ENCODE results near the gene ERICH4. TPM values are rescaled to one million over a fixed set of nuclear protein-coding genes. Genes with fewer than 3 reads are reported as not detected.
A peak's percentile ranks its signal among the peaks of the same experiment; 100 is the strongest.

ERICH4 gene
- total RNA-seq, 2 donors from 2014 or later, result not detected

DNA sequence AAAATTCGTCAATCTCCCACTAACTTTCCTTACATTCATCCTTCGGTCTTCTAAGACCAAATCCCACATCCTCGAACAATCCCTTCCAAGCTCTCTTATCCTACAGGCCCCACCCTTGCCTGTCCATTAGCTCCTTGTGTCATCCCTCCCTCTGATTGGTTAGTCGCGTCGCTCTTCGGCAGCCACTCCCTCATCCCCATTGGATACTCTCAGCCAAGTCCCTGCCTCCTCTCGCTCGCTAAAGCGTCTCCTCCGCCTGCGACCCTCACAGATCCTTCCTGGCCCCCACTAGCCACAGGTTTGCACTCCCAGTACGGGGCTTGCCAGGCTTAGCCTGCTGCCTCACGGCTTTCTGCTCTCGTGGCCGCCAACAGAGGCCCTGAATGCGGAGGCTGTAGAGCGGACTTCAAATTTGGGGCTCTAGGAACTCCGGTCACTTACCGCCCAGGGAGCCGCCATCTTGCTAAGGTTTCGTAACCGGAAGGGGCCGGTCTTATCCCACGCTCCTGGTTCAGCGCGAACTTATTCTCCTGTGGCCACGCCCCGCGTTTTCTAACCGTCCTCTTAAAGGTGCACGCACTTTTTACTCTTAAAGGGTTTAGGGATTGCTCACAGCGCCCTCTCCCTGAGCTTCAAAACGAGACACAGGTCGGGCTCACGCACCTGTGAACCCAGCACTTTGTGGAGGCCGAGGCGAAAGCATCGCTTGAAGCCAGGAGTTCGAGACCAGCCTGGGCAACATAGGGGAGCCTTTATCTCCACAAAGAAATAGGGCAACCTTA, 3.3 kb upstream of the ERICH4 start, which contains the start of gene DMAC2:
DMAC2 (minus strand) TSS at position 472 of the 782 bp plus-strand sequence; CDS start at position 459, 13 bp downstream.
- WGBS, 2 experiments (ENCODE audit: insufficient coverage in 1 of 2, insufficient read length in 1 of 2), result 2% methylated on average over 35 to 40 of the region's 40 CpGs
- Histone ChIP-seq H3K27me3 (ENCODE audit: control insufficient read depth, insufficient read depth, low read length, poor library complexity, severe bottlenecking) (no peaks in the 10 kb centered on the region), H3K9ac (ENCODE audit: extremely low read depth, low read length, poor library complexity, severe bottlenecking) (peak within 1 kb of the TSS; percentile 96), H3K9me3 (ENCODE audit: control insufficient read depth, low read length) (no peaks in the 10 kb centered on the region), H3K4me1 (ENCODE audit: control insufficient read depth, insufficient read depth, low read length) (no peaks in the 10 kb centered on the region), H3K4me3 (ENCODE audit: low read length) (peak within 1 kb of the TSS; percentile 98), H3K36me3 (ENCODE audit: control insufficient read depth, insufficient read depth, low read length) (peaks cover 7% of the 10 kb centered on the region), H3K27ac (ENCODE audit: low read depth, low read length) (peak within 1 kb of the TSS; percentile 90)
- H3K36me3 Mint-ChIP-seq (ENCODE audit: low read depth), result peaks cover 15% of the 10 kb centered on the region
- peaks cover 18% of the 10 kb centered on the region for H3K27me3 Mint-ChIP-seq (ENCODE audit: insufficient read depth)
- peaks cover 6% of the 10 kb centered on the region for H3K4me1 Mint-ChIP-seq
- no peak within 1 kb of the TSS for H3K4me3 Mint-ChIP-seq
- H3K9me3 Mint-ChIP-seq, result no peaks in the 10 kb centered on the region
- peak; percentile 98 for DNase-seq
- TF ChIP-seq, protein P1, sequence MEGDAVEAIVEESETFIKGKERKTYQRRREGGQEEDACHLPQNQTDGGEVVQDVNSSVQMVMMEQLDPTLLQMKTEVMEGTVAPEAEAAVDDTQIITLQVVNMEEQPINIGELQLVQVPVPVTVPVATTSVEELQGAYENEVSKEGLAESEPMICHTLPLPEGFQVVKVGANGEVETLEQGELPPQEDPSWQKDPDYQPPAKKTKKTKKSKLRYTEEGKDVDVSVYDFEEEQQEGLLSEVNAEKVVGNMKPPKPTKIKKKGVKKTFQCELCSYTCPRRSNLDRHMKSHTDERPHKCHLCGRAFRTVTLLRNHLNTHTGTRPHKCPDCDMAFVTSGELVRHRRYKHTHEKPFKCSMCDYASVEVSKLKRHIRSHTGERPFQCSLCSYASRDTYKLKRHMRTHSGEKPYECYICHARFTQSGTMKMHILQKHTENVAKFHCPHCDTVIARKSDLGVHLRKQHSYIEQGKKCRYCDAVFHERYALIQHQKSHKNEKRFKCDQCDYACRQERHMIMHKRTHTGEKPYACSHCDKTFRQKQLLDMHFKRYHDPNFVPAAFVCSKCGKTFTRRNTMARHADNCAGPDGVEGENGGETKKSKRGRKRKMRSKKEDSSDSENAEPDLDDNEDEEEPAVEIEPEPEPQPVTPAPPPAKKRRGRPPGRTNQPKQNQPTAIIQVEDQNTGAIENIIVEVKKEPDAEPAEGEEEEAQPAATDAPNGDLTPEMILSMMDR (conservative IDR thresholded peaks at IDR 0.05), result peak; percentile 68
- no peak within 1 kb of the TSS for H3K27ac Mint-ChIP-seq

DNA sequence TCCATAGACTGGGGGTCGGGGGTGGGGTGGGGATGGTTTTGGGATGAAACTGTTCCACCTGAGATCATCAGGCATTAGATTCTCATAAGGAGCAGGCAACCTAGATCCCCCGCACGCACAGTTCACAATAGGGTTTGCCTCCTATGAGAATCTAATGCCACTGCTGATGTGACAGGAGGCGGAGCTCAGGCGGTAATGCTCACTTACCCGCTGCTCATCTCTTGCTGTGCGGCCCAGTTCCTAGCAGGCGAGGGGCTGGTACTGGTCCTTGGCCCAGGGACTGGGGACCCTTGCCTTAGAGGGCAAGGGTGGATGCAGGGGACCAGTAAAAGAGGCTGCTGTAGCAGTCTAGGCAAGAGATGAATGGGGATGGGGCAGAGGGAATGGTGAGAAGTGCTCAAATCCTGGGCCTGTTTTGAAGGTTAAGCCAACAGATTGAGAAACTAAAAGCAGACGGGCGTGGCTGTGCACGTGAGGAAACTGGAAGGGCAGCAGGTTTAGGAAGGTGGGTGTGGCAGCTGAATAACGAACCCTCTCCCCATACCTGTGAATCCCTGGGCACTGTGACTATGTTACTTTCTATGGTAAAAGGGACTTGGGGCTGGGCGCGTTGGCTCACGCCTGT, 1.5 kb upstream of the ERICH4 start:
- H3K36me3 Mint-ChIP-seq (ENCODE audit: low read depth), result peaks cover 15% of the 10 kb centered on the region
- no peak overlapping the region for H3K27ac Mint-ChIP-seq
- Histone ChIP-seq H3K9me3 (ENCODE audit: control insufficient read depth, low read length) (no peaks in the 10 kb centered on the region), H3K4me3 (ENCODE audit: low read length) (no peak overlapping the region), H3K27me3 (ENCODE audit: control insufficient read depth, insufficient read depth, low read length, poor library complexity, severe bottlenecking) (peaks cover 2% of the 10 kb centered on the region), H3K27ac (ENCODE audit: low read depth, low read length) (no peak overlapping the region), H3K4me1 (ENCODE audit: control insufficient read depth, insufficient read depth, low read length) (no peaks in the 10 kb centered on the region), H3K9ac (ENCODE audit: extremely low read depth, low read length, poor library complexity, severe bottlenecking) (no peak overlapping the region), H3K36me3 (ENCODE audit: control insufficient read depth, insufficient read depth, low read length) (peaks cover 7% of the 10 kb centered on the region)
- peaks cover 27% of the 10 kb centered on the region for H3K27me3 Mint-ChIP-seq (ENCODE audit: insufficient read depth)
- no peaks in the 10 kb centered on the region for H3K9me3 Mint-ChIP-seq
- peaks cover 4% of the 10 kb centered on the region for H3K4me1 Mint-ChIP-seq
- DNase-seq, result no peak
- TF ChIP-seq, protein P1 (conservative IDR thresholded peaks at IDR 0.05), result no peak
- no peak overlapping the region for H3K4me3 Mint-ChIP-seq
- 75 to 82% methylated on average over 4 to 15 of the region's 15 CpGs for WGBS, 2 experiments (ENCODE audit: insufficient coverage in 1 of 2, insufficient read length in 1 of 2)

DNA sequence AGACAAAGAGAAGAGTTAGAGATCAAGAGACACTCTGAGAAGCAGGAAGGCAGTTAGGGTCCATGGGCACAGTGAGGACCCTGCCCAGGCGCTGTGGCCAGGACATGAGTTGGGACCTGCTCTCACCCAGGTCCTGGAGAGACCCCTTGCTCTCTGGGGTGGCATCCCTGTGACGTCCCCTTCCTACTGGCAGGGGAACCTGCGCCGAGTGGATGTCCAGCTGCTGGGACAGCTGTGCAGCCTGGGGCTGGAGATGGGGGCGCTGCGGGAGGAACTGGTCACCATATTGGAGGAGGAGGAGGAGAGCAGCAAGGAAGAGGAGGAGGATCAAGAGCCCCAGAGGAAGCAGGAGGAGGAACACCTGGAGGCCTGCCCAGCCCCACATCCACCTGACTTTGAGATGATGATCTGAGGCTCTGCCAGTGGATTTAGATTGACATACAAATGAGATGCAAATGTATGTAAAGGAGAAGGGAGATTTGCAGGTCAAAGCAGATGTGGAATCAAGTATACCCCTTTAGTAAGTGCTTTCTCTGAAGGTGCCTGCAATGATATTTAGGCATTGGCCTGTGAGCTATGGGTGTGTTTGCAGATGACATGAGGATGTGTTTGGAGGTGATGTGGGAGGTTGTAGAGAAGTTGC, 978 bp downstream of the ERICH4 start:
- no peak overlapping the region for H3K4me3 ChIP-seq (ENCODE audit: low read length)
- H3K27ac ChIP-seq (ENCODE audit: low read depth, low read length), result no peak overlapping the region
- DNase-seq, result no peak
- peaks cover 25% of the 10 kb centered on the region for H3K27me3 ChIP-seq (ENCODE audit: control insufficient read depth, insufficient read depth, low read length, poor library complexity, severe bottlenecking)
- Mint-ChIP-seq H3K9me3 (no peaks in the 10 kb centered on the region), H3K36me3 (ENCODE audit: low read depth) (no peaks in the 10 kb centered on the region), H3K27ac (no peak overlapping the region), H3K27me3 (ENCODE audit: insufficient read depth) (peaks cover 47% of the 10 kb centered on the region), H3K4me1 (no peaks in the 10 kb centered on the region), H3K4me3 (no peak overlapping the region)
- TF ChIP-seq, protein P1 (conservative IDR thresholded peaks at IDR 0.05), result no peak
- H3K4me1 ChIP-seq (ENCODE audit: control insufficient read depth, insufficient read depth, low read length), result no peaks in the 10 kb centered on the region
- H3K9ac ChIP-seq (ENCODE audit: extremely low read depth, low read length, poor library complexity, severe bottlenecking), result no peak overlapping the region
- H3K9me3 ChIP-seq (ENCODE audit: control insufficient read depth, low read length), result no peaks in the 10 kb centered on the region
- WGBS, 2 experiments (ENCODE audit: insufficient coverage in 1 of 2, insufficient read length in 1 of 2), result 68 to 77% methylated on average over 3 to 6 of the region's 6 CpGs
- no peaks in the 10 kb centered on the region for H3K36me3 ChIP-seq (ENCODE audit: control insufficient read depth, insufficient read depth, low read length)
